ENCODE measurements around the gene ATOX1.

Gene ATOX1

DNA sequence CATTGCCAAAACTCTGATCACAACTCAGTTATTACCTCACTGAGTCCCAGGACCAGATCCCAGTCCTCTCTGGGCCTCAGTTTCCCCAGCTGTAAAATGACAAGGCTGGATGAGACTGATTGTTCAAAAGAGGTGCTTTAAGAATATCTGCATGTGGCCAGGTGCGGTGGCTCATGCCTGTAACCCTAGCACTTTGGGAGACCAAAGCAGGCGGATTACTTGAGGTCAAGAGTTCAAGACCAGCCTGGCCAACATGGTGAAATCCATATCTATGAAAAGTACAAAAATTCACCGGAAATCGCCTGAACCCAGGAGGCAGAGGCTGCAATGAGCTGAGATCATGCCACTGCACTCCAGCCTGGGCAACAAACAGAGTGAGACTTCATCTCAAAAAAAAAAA lies 8.3 kb downstream of the ATOX1 start:
- TF ChIP-seq, protein P1, sequence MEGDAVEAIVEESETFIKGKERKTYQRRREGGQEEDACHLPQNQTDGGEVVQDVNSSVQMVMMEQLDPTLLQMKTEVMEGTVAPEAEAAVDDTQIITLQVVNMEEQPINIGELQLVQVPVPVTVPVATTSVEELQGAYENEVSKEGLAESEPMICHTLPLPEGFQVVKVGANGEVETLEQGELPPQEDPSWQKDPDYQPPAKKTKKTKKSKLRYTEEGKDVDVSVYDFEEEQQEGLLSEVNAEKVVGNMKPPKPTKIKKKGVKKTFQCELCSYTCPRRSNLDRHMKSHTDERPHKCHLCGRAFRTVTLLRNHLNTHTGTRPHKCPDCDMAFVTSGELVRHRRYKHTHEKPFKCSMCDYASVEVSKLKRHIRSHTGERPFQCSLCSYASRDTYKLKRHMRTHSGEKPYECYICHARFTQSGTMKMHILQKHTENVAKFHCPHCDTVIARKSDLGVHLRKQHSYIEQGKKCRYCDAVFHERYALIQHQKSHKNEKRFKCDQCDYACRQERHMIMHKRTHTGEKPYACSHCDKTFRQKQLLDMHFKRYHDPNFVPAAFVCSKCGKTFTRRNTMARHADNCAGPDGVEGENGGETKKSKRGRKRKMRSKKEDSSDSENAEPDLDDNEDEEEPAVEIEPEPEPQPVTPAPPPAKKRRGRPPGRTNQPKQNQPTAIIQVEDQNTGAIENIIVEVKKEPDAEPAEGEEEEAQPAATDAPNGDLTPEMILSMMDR (IDR thresholded peaks at IDR 0.05; ENCODE audit: low read depth, low read length) = no peak
- H3K36me3 ChIP-seq = peaks cover 10% of the 10 kb centered on the region
- no peaks in the 10 kb centered on the region for H3K9me3 ChIP-seq (ENCODE audit: severe bottlenecking)
- DNase-seq = no peak
- H3K4me3 ChIP-seq (ENCODE audit: low read depth, low read length) = no peak overlapping the region
- H3K27me3 ChIP-seq (ENCODE audit: insufficient read depth, low read depth, severe bottlenecking) = no peaks in the 10 kb centered on the region
- no peak overlapping the region for H3K27ac ChIP-seq

DNA sequence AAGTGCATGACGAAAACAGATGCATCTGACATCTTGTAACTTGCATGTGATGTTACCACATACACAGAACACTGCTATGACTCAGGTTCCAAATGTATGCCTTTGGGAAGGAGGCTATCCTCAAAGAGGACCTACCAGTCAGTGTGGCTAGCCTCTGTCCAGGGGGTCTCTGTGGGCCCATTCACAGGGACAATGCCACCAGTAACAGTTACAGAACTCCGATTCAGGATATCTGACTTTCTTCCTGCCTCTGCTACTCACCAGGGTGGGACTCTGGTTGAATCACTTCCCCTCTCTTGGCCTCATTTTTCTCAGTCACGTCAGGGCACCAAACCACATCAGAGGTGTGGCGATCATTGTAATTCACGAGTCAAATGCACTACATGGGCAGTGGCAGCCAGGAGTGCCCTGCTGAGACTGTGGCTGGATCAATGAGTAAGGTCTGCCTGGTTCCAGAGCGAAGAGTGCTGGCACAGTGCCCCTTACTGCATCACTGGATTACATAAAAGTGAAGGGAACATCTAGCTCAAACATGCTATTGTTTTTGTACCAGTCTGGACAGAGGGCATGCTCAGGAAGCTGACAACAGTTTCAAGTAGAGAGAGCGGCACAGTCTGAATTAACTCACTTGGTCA lies 13.2 kb downstream of the ATOX1 start:
- no peak overlapping the region for H3K4me3 ChIP-seq (ENCODE audit: low read depth, low read length)
- TF ChIP-seq, protein P1 (IDR thresholded peaks at IDR 0.05; ENCODE audit: low read depth, low read length) = no peak
- peaks cover 10% of the 10 kb centered on the region; the same call in 1 of the 2 replicates for H3K36me3 ChIP-seq
- no peak overlapping the region for H3K27ac ChIP-seq
- H3K27me3 ChIP-seq (ENCODE audit: insufficient read depth, low read depth, severe bottlenecking) = no peaks in the 10 kb centered on the region
- H3K9me3 ChIP-seq (ENCODE audit: severe bottlenecking) = no peaks in the 10 kb centered on the region
- DNase-seq = no peak

DNA sequence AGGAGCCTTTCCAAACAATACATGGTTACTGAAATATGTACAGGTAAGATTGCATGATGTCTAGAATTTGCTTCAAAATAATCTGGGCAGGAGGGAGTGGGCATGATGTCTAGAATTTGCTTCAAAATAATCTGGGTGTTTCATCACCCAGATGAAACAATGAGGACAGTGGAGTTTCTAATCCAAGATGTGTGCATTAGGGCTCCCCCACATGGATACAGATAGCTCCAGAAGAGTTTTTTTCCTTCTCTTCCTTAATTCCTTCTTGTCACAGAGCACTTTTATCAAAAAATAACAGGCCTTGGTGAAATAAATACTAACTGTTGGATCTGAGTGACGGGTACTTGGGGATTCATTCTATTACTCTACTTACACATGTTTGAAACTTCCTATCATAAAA lies 14.9 kb downstream of the ATOX1 start:
- Histone ChIP-seq H3K27ac (no peak overlapping the region), H3K36me3 (peaks cover 10% of the 10 kb centered on the region; the same call in 1 of the 2 replicates), H3K9me3 (ENCODE audit: severe bottlenecking) (no peaks in the 10 kb centered on the region), H3K4me3 (ENCODE audit: low read depth, low read length) (no peak overlapping the region), H3K27me3 (ENCODE audit: insufficient read depth, low read depth, severe bottlenecking) (no peaks in the 10 kb centered on the region)
- DNase-seq = no peak
- TF ChIP-seq, protein P1 (IDR thresholded peaks at IDR 0.05; ENCODE audit: low read depth, low read length) = no peak

DNA sequence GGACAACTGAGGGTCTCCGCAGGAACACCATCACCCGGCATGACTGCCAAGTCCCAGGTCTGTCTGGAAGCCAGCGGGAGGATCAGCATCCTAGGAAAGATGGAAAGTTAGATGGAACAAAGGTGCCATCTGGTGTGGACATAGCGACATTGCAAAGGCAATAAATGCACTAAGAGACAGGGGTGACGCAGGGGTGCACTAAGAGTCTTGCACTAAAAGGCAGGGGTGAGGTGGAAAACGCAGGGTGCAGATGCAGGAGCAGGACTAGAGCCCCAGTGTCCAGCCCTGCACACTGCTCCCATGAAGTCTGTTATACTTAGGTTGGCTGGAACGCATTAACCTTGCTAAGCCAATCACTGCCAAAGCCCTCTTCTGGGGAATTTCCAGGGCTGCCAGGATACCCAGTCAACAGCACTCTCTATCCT lies 15.5 kb downstream of the ATOX1 start:
- H3K36me3 ChIP-seq = peaks cover 10% of the 10 kb centered on the region; the same call in 1 of the 2 replicates
- no peaks in the 10 kb centered on the region for H3K9me3 ChIP-seq (ENCODE audit: severe bottlenecking)
- no peak overlapping the region for H3K27ac ChIP-seq
- H3K4me3 ChIP-seq (ENCODE audit: low read depth, low read length) = no peak overlapping the region
- no peaks in the 10 kb centered on the region for H3K27me3 ChIP-seq (ENCODE audit: insufficient read depth, low read depth, severe bottlenecking)
- DNase-seq = peak; percentile 52
- TF ChIP-seq, protein P1 (IDR thresholded peaks at IDR 0.05; ENCODE audit: low read depth, low read length) = peak; percentile 82

DNA sequence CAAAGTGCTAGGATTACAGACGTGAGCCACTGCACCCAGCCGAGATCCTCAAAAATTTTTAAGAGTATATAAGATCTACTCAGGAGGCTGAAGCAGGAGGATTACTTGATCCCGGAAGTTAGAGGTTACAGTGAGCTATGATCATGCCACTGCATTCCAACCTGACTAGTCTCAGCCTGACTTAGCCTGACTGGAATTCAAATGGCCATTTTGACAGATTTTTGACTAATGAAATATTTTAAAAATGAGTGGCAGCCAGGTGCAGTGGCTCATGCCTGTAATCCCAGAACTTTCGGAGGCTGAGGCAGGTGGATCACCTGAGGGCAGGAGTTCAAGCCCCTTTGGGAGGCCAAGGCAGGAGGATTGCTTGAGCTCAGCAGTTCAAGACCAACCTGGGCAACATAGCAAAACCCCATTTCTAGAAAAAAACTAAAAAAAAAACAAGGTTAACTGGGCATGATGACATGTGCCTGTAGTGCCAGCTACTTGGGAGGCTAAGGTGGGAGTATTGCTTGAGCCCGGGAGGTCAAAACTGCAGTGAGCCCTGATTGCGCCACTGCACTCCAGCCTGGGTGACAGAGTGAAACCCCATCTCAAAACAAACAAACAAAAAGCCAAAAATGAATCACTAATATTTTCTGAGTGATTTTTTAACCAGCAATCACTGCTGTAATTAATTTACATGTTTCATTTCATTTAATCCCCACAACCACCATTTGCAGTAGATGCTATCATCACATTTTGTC lies 16.6 kb downstream of the ATOX1 start:
- no peak for DNase-seq
- no peaks in the 10 kb centered on the region for H3K27me3 ChIP-seq (ENCODE audit: insufficient read depth, low read depth, severe bottlenecking)
- no peak overlapping the region for H3K27ac ChIP-seq
- no peaks in the 10 kb centered on the region for H3K9me3 ChIP-seq (ENCODE audit: severe bottlenecking)
- H3K4me3 ChIP-seq (ENCODE audit: low read depth, low read length) = no peak overlapping the region
- H3K36me3 ChIP-seq = peaks cover 10% of the 10 kb centered on the region; the same call in 1 of the 2 replicates
- TF ChIP-seq, protein P1 (IDR thresholded peaks at IDR 0.05; ENCODE audit: low read depth, low read length) = no peak
